HEK293 (cell line): ENCODE measurements around the gene RPS6KA4.

Source experiments
- CTCF ChIA-PET: fragments of 350-600 bp; formaldehyde crosslinking; extraction: SDS; loops from one replicate; lab custom pipeline; 2021; ENCODE audit warnings: antibody characterized with exemption; lab: Yijun Ruan, JAX
- POLR2A ChIA-PET: fragments of 300-600 bp; formaldehyde crosslinking; extraction: SDS; loops from one replicate; lab custom pipeline; 2020; ENCODE audit warnings: antibody characterized with exemption, inconsistent platforms; lab: Yijun Ruan, JAX
- H3K27ac ChIP-seq: fragments of 200-500 bp; sonication (Bioruptor generic); 2 replicates; pipeline ENCODE4 v1.5.1; 2014; ENCODE audit warnings: low read depth, low read length, control low read depth, inconsistent platforms; ENCODE audit errors: extremely low read depth
- H3K36me3 ChIP-seq, 2 experiments: fragments of 200-500 bp in 1 of 2; sonication (Bioruptor generic) in 1 of 2; 1 replicate in 1 of 2; 2 replicates in 1 of 2; pipeline ENCODE4 v1.5.1; 2014 to 2017; ENCODE audit warnings: inconsistent platforms in 2 of 2, low read length in 2 of 2; ENCODE audit not compliant: control insufficient read depth in 2 of 2, insufficient read depth in 1 of 2
- H3K4me1 ChIP-seq: fragments of 200-500 bp; sonication (Bioruptor generic); 2 replicates; pipeline ENCODE4 v1.5.1; 2014; ENCODE audit warnings: mild to moderate bottlenecking, low read length, inconsistent platforms; ENCODE audit not compliant: control insufficient read depth, insufficient read depth
- H3K4me3 ChIP-seq: 2 replicates; pipeline ENCODE4 v1.5.1; 2011; ENCODE audit warnings: low read depth, mild to moderate bottlenecking, control low read depth, low read length, moderate library complexity
- H3K9me3 ChIP-seq: fragments of 200-500 bp; sonication (Bioruptor generic); 2 replicates; pipeline ENCODE4 v1.5.1; 2014; ENCODE audit warnings: low read depth, low read length, inconsistent platforms; ENCODE audit not compliant: control insufficient read depth, insufficient read depth
- ELK4 ChIP-seq: IDR thresholded peaks from 2 replicates; pipeline ENCODE4 v1.6.1; 2011; ENCODE audit warnings: mild to moderate bottlenecking, low read depth, low read length, borderline replicate concordance
- GLIS1 ChIP-seq: fragments of 450-650 bp; formaldehyde crosslinking; IDR thresholded peaks from 2 replicates; pipeline ENCODE4 v1.5.1; 2016; ENCODE audit warnings: missing biosample characterization, missing genetic modification characterization
- HOXA7 ChIP-seq: sonication (generic); formaldehyde crosslinking; IDR thresholded peaks from 2 replicates; pipeline ENCODE4 v1.8.1; 2022; ENCODE audit warnings: missing genetic modification reagents, borderline replicate concordance
- KLF17 ChIP-seq: fragments of 450-650 bp; formaldehyde crosslinking; IDR thresholded peaks from 2 replicates; pipeline ENCODE4 v1.5.1; 2016; ENCODE audit warnings: missing biosample characterization, missing genetic modification characterization
- SP7 ChIP-seq: fragments of 450-650 bp; formaldehyde crosslinking; IDR thresholded peaks from 2 replicates; pipeline ENCODE4 v1.5.1; 2016; ENCODE audit warnings: missing biosample characterization, missing genetic modification characterization
- ZBTB44 ChIP-seq: fragments of 450-650 bp; IDR thresholded peaks from 2 replicates; pipeline ENCODE4 v1.5.1; 2018; ENCODE audit warnings: missing biosample characterization, mild to moderate bottlenecking, missing genetic modification characterization
- ZBTB48 ChIP-seq: fragments of 450-650 bp; formaldehyde crosslinking; IDR thresholded peaks from 2 replicates; pipeline ENCODE4 v1.5.1; 2016; ENCODE audit warnings: missing biosample characterization, missing genetic modification characterization
- ZIC2 ChIP-seq: fragments of 450-650 bp; formaldehyde crosslinking; IDR thresholded peaks from 2 replicates; pipeline ENCODE4 v1.5.1; 2016; ENCODE audit warnings: missing biosample characterization, missing genetic modification characterization
- ZNF132 ChIP-seq: fragments of 450-650 bp; formaldehyde crosslinking; IDR thresholded peaks from 2 replicates; pipeline ENCODE4 v1.5.1; 2017; ENCODE audit warnings: missing biosample characterization, missing genetic modification characterization, borderline replicate concordance
- ZNF18 ChIP-seq: fragments of 450-650 bp; formaldehyde crosslinking; IDR thresholded peaks from 2 replicates; pipeline ENCODE4 v1.5.1; 2016; ENCODE audit warnings: missing biosample characterization, missing genetic modification characterization
- ZNF223 ChIP-seq: fragments of 450-650 bp; formaldehyde crosslinking; IDR thresholded peaks from 2 replicates; pipeline ENCODE4 v1.5.1; 2016; ENCODE audit warnings: missing biosample characterization, missing genetic modification characterization
- ZNF274 ChIP-seq, 2 experiments: fragments of 200-500 bp in 1 of 2; fragments of 450-650 bp in 1 of 2; sonication (Bioruptor generic) in 1 of 2; formaldehyde crosslinking in 1 of 2; IDR thresholded peaks; 2 replicates each; pipeline versions ENCODE4 v1.5.1 to v1.6.1; 2014 to 2016; ENCODE audit warnings: borderline replicate concordance in 1 of 2, inconsistent platforms in 1 of 2, low read length in 1 of 2, missing biosample characterization in 1 of 2, missing genetic modification characterization in 1 of 2
- ZNF354C ChIP-seq: fragments of 450-650 bp; formaldehyde crosslinking; IDR thresholded peaks from 2 replicates; pipeline ENCODE4 v1.5.1; 2016; ENCODE audit warnings: missing biosample characterization, missing genetic modification characterization, low read depth, borderline replicate concordance
- ZNF394 ChIP-seq: fragments of 450-650 bp; formaldehyde crosslinking; IDR thresholded peaks from 2 replicates; pipeline ENCODE4 v1.5.1; 2016; ENCODE audit warnings: missing biosample characterization, missing genetic modification characterization, mild to moderate bottlenecking, moderate library complexity, borderline replicate concordance
- ZNF544 ChIP-seq: fragments of 450-650 bp; formaldehyde crosslinking; IDR thresholded peaks from 2 replicates; pipeline ENCODE4 v1.5.0; 2017; ENCODE audit warnings: missing biosample characterization, missing genetic modification characterization
- ZNF658 ChIP-seq: fragments of 450-650 bp; formaldehyde crosslinking; IDR thresholded peaks from 2 replicates; pipeline ENCODE4; 2016; ENCODE audit warnings: missing biosample characterization, missing genetic modification characterization
- ZNF76 ChIP-seq: fragments of 450-650 bp; formaldehyde crosslinking; IDR thresholded peaks from 2 replicates; pipeline ENCODE4; 2016; ENCODE audit warnings: low read depth, missing biosample characterization, missing genetic modification characterization, borderline replicate concordance
- ZNF768 ChIP-seq: fragments of 450-650 bp; formaldehyde crosslinking; IDR thresholded peaks from 2 replicates; pipeline ENCODE4 v1.5.1; 2018; ENCODE audit warnings: missing biosample characterization, mild to moderate bottlenecking, missing genetic modification characterization
- ZNF777 ChIP-seq: fragments of 450-650 bp; formaldehyde crosslinking; IDR thresholded peaks from 2 replicates; pipeline ENCODE4 v1.5.1; 2017; ENCODE audit warnings: missing biosample characterization, missing genetic modification characterization, borderline replicate concordance
- ZNF785 ChIP-seq: fragments of 450-650 bp; formaldehyde crosslinking; IDR thresholded peaks from 2 replicates; pipeline ENCODE4 v1.5.1; 2016; ENCODE audit warnings: missing biosample characterization, missing genetic modification characterization
- ZXDB ChIP-seq: fragments of 450-650 bp; formaldehyde crosslinking; IDR thresholded peaks from 2 replicates; pipeline ENCODE4 v1.5.1; 2016; ENCODE audit warnings: missing biosample characterization, missing genetic modification characterization

The RPS6KA4 gene

GRCh38 chr11:64396079-64396591 lies 37.2 kb downstream of the RPS6KA4 start (continued):
- TF ChIP-seq ZNF658 (tag by site-specific recombination) (no peak), ZNF785 (tag by site-specific recombination) (no peak), ZNF777 (no peak)

GRCh38 chr11:64400102-64400501 lies 41.1 kb downstream of the RPS6KA4 start:
- ChIA-PET CTCF (interaction anchor here (0.7 to 1.0 kb wide), 2 partner anchors 45 to 50 kb away, joined by 3 to 5 read pairs; no protein-coding TSS in a partner anchor), POLR2A (no interaction called here)
- no peak overlapping the region for H3K27ac ChIP-seq

GRCh38 chr11:64400667-64401066 lies 41.7 kb downstream of the RPS6KA4 start:
- TF ChIP-seq ZXDB (no peak), ZNF76 (tag by site-specific recombination) (no peak), ZNF354C (tag by site-specific recombination) (no peak)
- no peaks in the 10 kb centered on the region for H3K4me1 ChIP-seq
- ChIA-PET CTCF (interaction anchor here (1.0 kb wide), 1 partner anchor 49 kb away, joined by 3 read pairs; no protein-coding TSS in a partner anchor), POLR2A (no interaction called here)
- no peak overlapping the region for H3K27ac ChIP-seq
- no peaks in the 10 kb centered on the region for H3K36me3 ChIP-seq
- no peaks in the 10 kb centered on the region for H3K9me3 ChIP-seq
- H3K4me3 ChIP-seq: no peak overlapping the region

More at GRCh38 chr11:64400102-64400501, 41.1 kb downstream of the RPS6KA4 start:
- Histone ChIP-seq H3K36me3 (no peaks in the 10 kb centered on the region), H3K4me1 (no peaks in the 10 kb centered on the region), H3K9me3 (no peaks in the 10 kb centered on the region), H3K4me3 (no peak overlapping the region)
- TF ChIP-seq ZNF544 (tag by site-specific recombination) (no peak), ZBTB44 (tag by site-specific recombination) (no peak), ZNF394 (no peak), ZIC2 (tag by site-specific recombination) (no peak), ZNF768 (tag by site-specific recombination) (no peak), ZBTB48 (no peak), HOXA7 (no peak), ZNF132 (tag by site-specific recombination) (no peak), ZNF223 (tag by site-specific recombination) (no peak)

GRCh38 chr11:64401775-64402174 lies 42.8 kb downstream of the RPS6KA4 start:
- H3K9me3 ChIP-seq: no peaks in the 10 kb centered on the region
- ChIA-PET CTCF (interaction anchor here (0.9 kb wide), 1 partner anchor 47 kb away, joined by 3 read pairs; no protein-coding TSS in a partner anchor), POLR2A (no interaction called here)
- no peaks in the 10 kb centered on the region for H3K36me3 ChIP-seq
- no peak overlapping the region for H3K4me3 ChIP-seq
- H3K4me1 ChIP-seq: no peaks in the 10 kb centered on the region
- H3K27ac ChIP-seq: no peak overlapping the region
- TF ChIP-seq ZNF274 (IDR thresholded peaks at IDR 0.05; ENCODE audit: low read length): no peak
- no peak for TF ChIP-seq ZNF274 (tag by site-specific recombination; IDR thresholded peaks at IDR 0.05; ENCODE audit: borderline replicate concordance)
- TF ChIP-seq ELK4: no peak
- TF ChIP-seq GLIS1 (tag by site-specific recombination): no peak
- no peak for TF ChIP-seq ZNF18
- no peak for TF ChIP-seq KLF17 (tag by site-specific recombination)
- TF ChIP-seq ZBTB44 (tag by site-specific recombination): no peak
- TF ChIP-seq SP7 (tag by site-specific recombination): no peak
